Ascending aorta (tissue), 2 donors: ENCODE measurements around the gene PSMG2. TPM values are rescaled to one million over a fixed set of nuclear protein-coding genes. Genes with fewer than 3 reads are reported as not detected.
"Not testable (repeated sequence)": the region's sequence is repeated elsewhere in the genome, so short reads cannot be mapped to it uniquely, and the experiment has no call there.

Source experiments
- DNase-seq, 2 donors: peaks; one replicate each; pipeline ENCODE4 v3.0.0-alpha.2; 2019; ENCODE audit warnings: low spot score in 2 of 2
- H3K27ac ChIP-seq, 2 donors: fragments of 200-600 bp; sonication (generic); one replicate each; pipeline ENCODE4 v1.5.1; 2016 to 2017; ENCODE audit warnings: mild to moderate bottlenecking in 1 of 2
- H3K27me3 ChIP-seq: fragments of 200-600 bp; sonication (generic); one replicate; pipeline ENCODE4 v1.5.1; 2017
- H3K36me3 ChIP-seq, 2 donors: fragments of 200-600 bp; sonication (generic); one replicate each; pipeline ENCODE4 v1.5.1; 2016
- H3K4me1 ChIP-seq, 2 donors: fragments of 200-600 bp; sonication (generic); one replicate each; pipeline ENCODE4 v1.5.1; 2016 to 2017; ENCODE audit warnings: mild to moderate bottlenecking in 1 of 2
- H3K4me3 ChIP-seq, 2 donors: fragments of 200-600 bp; sonication (generic); one replicate each; pipeline ENCODE4 v1.5.1; 2016 to 2017; ENCODE audit warnings: mild to moderate bottlenecking in 1 of 2
- H3K9me3 ChIP-seq, 2 donors: fragments of 200-600 bp; sonication (generic); one replicate each; pipeline ENCODE4 v1.5.1; 2016
- CTCF ChIP-seq, 3 experiments: fragments of 200-600 bp in 2 of 3; fragments of 450-650 bp in 1 of 3; sonication (generic) in 2 of 3; IDR thresholded peaks; one replicate each; pipeline ENCODE4 v1.5.1; 2016 to 2019; ENCODE audit warnings: antibody characterized with exemption in 3 of 3, mild to moderate bottlenecking in 1 of 3, moderate library complexity in 1 of 3
- intact Hi-C: fragments of 100-400 bp; cut with DNase I; formaldehyde crosslinking; loops from one replicate; pipeline ENCODE4 v1.15.1; 2023
- total RNA-seq: library from RNA; depleted of rRNA; stranded (reverse); fragments of >200 nt; gene quantifications from one replicate; pipeline ENCODE4 v1.1.0, GENCODE V29; 2016

Gene PSMG2
- total RNA-seq, 1 donor from 2014 or later: 52.2 TPM

- no peaks in the 10 kb centered on the region for H3K4me1 ChIP-seq
- no peaks in the 10 kb centered on the region for H3K36me3 ChIP-seq
- H3K27me3 ChIP-seq: no peaks in the 10 kb centered on the region
- peak in 1 of 2 donors; percentile 64 for DNase-seq
- intact Hi-C loops: no loop called here
- H3K9me3 ChIP-seq: no peaks in the 10 kb centered on the region
- no peak for TF ChIP-seq CTCF (IDR thresholded peaks at IDR 0.05)
- no peak overlapping the region for H3K4me3 ChIP-seq
- H3K27ac ChIP-seq: no peak overlapping the region
These were observed 47.4 kb downstream of the PSMG2 start for GRCh38 chr18:12750076-12750714.

GRCh38 chr18:12750715-12751502, 48.1 kb downstream of the PSMG2 start:
- no peak overlapping the region for H3K4me3 ChIP-seq
- H3K27me3 ChIP-seq: no peaks in the 10 kb centered on the region
- no peaks in the 10 kb centered on the region for H3K36me3 ChIP-seq
- intact Hi-C loops: no loop called here
- no peaks in the 10 kb centered on the region for H3K4me1 ChIP-seq
- DNase-seq: peak in 1 of 2 donors; percentile 55
- H3K27ac ChIP-seq: no peak overlapping the region
- TF ChIP-seq CTCF (IDR thresholded peaks at IDR 0.05): no peak
- no peaks in the 10 kb centered on the region for H3K9me3 ChIP-seq

- Histone ChIP-seq H3K4me3 (no peak overlapping the region), H3K9me3 (no peaks in the 10 kb centered on the region), H3K36me3 (no peaks in the 10 kb centered on the region), H3K4me1 (no peaks in the 10 kb centered on the region), H3K27me3 (no peaks in the 10 kb centered on the region), H3K27ac (no peak overlapping the region)
- no peak for TF ChIP-seq CTCF (IDR thresholded peaks at IDR 0.05)
- peak in 1 of 2 donors; percentile 35 for DNase-seq
- intact Hi-C loops: no loop called here
These were observed 48.7 kb downstream of the PSMG2 start for GRCh38 chr18:12751503-12751884.

- Histone ChIP-seq H3K27ac (no peak overlapping the region), H3K4me3 (no peak overlapping the region), H3K36me3 (no peaks in the 10 kb centered on the region), H3K9me3 (no peaks in the 10 kb centered on the region), H3K4me1 (no peaks in the 10 kb centered on the region), H3K27me3 (no peaks in the 10 kb centered on the region)
- peak in 1 of 2 donors; percentile 51 for DNase-seq
- TF ChIP-seq CTCF (IDR thresholded peaks at IDR 0.05): no peak
- intact Hi-C loops: no loop called here
These were observed 49.0 kb downstream of the PSMG2 start for GRCh38 chr18:12751891-12752290.

DNA sequence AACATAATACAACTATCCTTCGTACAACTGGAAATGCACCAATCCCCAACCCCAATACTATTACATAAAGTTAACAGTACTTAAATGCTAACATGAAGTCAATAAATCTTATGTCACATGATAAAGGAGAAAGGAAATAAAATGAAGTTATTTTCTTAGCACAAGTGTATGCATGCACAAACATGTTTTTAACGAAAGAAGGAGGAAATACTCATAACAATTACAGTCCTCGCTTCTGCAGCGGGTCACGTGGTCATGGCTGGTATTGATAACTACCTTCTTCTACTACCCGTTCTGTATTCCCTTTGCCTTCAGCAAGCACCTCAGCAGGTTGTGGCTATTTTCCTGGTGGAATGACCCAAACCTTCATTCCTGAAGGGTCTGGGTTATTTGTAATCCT, 51.7 kb downstream of the PSMG2 start:
- no peaks in the 10 kb centered on the region for H3K4me1 ChIP-seq
- H3K9me3 ChIP-seq: no peaks in the 10 kb centered on the region
- no peak for TF ChIP-seq CTCF (IDR thresholded peaks at IDR 0.05)
- intact Hi-C loops: no loop called here
- H3K27me3 ChIP-seq: no peaks in the 10 kb centered on the region
- no peaks in the 10 kb centered on the region for H3K36me3 ChIP-seq
- H3K27ac ChIP-seq: no peak overlapping the region
- DNase-seq: no peak
- no peak overlapping the region for H3K4me3 ChIP-seq

- H3K4me3 ChIP-seq, H3K27ac ChIP-seq, H3K27me3 ChIP-seq, H3K9me3 ChIP-seq, intact Hi-C loops, DNase-seq, H3K36me3 ChIP-seq, H3K4me1 ChIP-seq: not testable (repeated sequence)
These were observed 52.8 kb downstream of the PSMG2 start for GRCh38 chr18:12755606-12756005.

- H3K27me3 ChIP-seq, H3K4me3 ChIP-seq, H3K27ac ChIP-seq, H3K36me3 ChIP-seq, intact Hi-C loops, DNase-seq, H3K9me3 ChIP-seq, H3K4me1 ChIP-seq: not testable (repeated sequence)
These were observed 53.9 kb downstream of the PSMG2 start for GRCh38 chr18:12756619-12757239.

DNA sequence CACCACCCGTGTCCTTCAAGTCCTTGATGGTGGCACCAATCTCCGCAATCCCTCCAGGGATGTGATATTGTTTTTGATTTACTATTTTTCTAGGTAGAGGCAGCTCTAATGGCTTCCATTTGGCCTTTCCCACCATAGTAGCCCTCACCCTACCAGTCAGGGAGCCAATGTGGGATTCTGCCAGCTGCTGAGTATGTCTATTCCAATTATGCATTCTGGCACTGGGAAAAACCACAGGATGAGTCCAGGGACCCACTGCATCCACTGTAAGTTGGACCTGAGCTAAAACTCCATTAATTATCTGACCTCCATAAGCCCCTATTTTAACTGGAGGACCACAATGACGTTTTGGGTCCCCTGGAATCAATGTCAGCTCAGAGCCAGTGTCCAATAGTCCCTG, 55.7 kb downstream of the PSMG2 start:
- H3K36me3 ChIP-seq, H3K4me1 ChIP-seq, intact Hi-C loops, DNase-seq, H3K27ac ChIP-seq, H3K9me3 ChIP-seq, H3K27me3 ChIP-seq, H3K4me3 ChIP-seq: not testable (repeated sequence)
